ENCODE measurements around the gene KRT14.

KRT14 gene

GRCh38 chr17:41575336-41575735 is 11.4 kb downstream of the KRT14 start:
- no peak for DNase-seq

- DNase-seq: no peak
These were observed 14.9 kb downstream of the KRT14 start, which contains the start of gene KRT9 for GRCh38 chr17:41571561-41572434. Gene KRT9, minus strand, starts transcription at chr17:41572059. Its CDS starts 67 bp downstream, at chr17:41571992.

GRCh38 chr17:41567317-41567716 is 19.4 kb downstream of the KRT14 start:
- no peak for DNase-seq

GRCh38 chr17:41565338-41565737 is 21.4 kb downstream of the KRT14 start:
- DNase-seq: no peak

- no peak for DNase-seq
These were observed 23.0 kb downstream of the KRT14 start for GRCh38 chr17:41563607-41564170.

GRCh38 chr17:41561554-41561953 is 25.1 kb downstream of the KRT14 start:
- DNase-seq: no peak

GRCh38 chr17:41559548-41559947 is 27.1 kb downstream of the KRT14 start:
- no peak for DNase-seq

- no peak for DNase-seq
These were observed 29.8 kb downstream of the KRT14 start for GRCh38 chr17:41556931-41557330.

- no peak for DNase-seq
These were observed 30.4 kb downstream of the KRT14 start for GRCh38 chr17:41556306-41556705.

- no peak for DNase-seq
These were observed 31.4 kb downstream of the KRT14 start for GRCh38 chr17:41555105-41555887.

GRCh38 chr17:41553987-41554680 is 32.6 kb downstream of the KRT14 start:
- DNase-seq: no peak

GRCh38 chr17:41553176-41553575 is 33.5 kb downstream of the KRT14 start:
- DNase-seq: no peak

GRCh38 chr17:41552455-41552854 is 34.2 kb downstream of the KRT14 start:
- DNase-seq: no peak

- no peak for DNase-seq
These were observed 35.3 kb downstream of the KRT14 start for GRCh38 chr17:41551365-41551764.

GRCh38 chr17:41549596-41550039 is 37.1 kb downstream of the KRT14 start:
- no peak for DNase-seq

- peak; percentile 85 for DNase-seq
These were observed 37.7 kb downstream of the KRT14 start for GRCh38 chr17:41548844-41549595.

- DNase-seq: no peak
These were observed 38.5 kb downstream of the KRT14 start for GRCh38 chr17:41547921-41548843.

GRCh38 chr17:41547378-41547841 is 39.3 kb downstream of the KRT14 start:
- DNase-seq: no peak

GRCh38 chr17:41546819-41547218 is 39.9 kb downstream of the KRT14 start:
- no peak for DNase-seq

- no peak for DNase-seq
These were observed 40.8 kb downstream of the KRT14 start for GRCh38 chr17:41545829-41546410.
